ENCODE data around the gene DALRD3.
A peak's percentile ranks its signal among the peaks of the same experiment; 100 is the strongest.

Gene DALRD3

GRCh38 chr3:49034650-49035049, 16.3 kb upstream of the DALRD3 start:
- TF ChIP-seq, protein P1, sequence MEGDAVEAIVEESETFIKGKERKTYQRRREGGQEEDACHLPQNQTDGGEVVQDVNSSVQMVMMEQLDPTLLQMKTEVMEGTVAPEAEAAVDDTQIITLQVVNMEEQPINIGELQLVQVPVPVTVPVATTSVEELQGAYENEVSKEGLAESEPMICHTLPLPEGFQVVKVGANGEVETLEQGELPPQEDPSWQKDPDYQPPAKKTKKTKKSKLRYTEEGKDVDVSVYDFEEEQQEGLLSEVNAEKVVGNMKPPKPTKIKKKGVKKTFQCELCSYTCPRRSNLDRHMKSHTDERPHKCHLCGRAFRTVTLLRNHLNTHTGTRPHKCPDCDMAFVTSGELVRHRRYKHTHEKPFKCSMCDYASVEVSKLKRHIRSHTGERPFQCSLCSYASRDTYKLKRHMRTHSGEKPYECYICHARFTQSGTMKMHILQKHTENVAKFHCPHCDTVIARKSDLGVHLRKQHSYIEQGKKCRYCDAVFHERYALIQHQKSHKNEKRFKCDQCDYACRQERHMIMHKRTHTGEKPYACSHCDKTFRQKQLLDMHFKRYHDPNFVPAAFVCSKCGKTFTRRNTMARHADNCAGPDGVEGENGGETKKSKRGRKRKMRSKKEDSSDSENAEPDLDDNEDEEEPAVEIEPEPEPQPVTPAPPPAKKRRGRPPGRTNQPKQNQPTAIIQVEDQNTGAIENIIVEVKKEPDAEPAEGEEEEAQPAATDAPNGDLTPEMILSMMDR (IDR thresholded peaks at IDR 0.05; ENCODE audit: extremely low read depth, insufficient read depth, missing control alignments): no peak
- no peak for DNase-seq (ENCODE audit: low spot score)
- in situ Hi-C loops (cut with MboI; ENCODE audit: low pct_unique_long_range_greater_than_20kb, low sequenced_read_pairs, unreplicated experiment): no loop called here

GRCh38 chr3:49032646-49033304, 14.4 kb upstream of the DALRD3 start:
- TF ChIP-seq, protein P1 (IDR thresholded peaks at IDR 0.05; ENCODE audit: extremely low read depth, insufficient read depth, missing control alignments): no peak
- in situ Hi-C loops (cut with MboI; ENCODE audit: low pct_unique_long_range_greater_than_20kb, low sequenced_read_pairs, unreplicated experiment): no loop called here

GRCh38 chr3:49030321-49030720, 11.9 kb upstream of the DALRD3 start:
- in situ Hi-C loops (cut with MboI; ENCODE audit: low pct_unique_long_range_greater_than_20kb, low sequenced_read_pairs, unreplicated experiment): no loop called here
- DNase-seq (ENCODE audit: low spot score): no peak

More at GRCh38 chr3:49032646-49033304, 14.4 kb upstream of the DALRD3 start:
- DNase-seq (ENCODE audit: low spot score): no peak

GRCh38 chr3:49029563-49029884, 11.1 kb upstream of the DALRD3 start:
- TF ChIP-seq, protein P1 (IDR thresholded peaks at IDR 0.05; ENCODE audit: extremely low read depth, insufficient read depth, missing control alignments): no peak
- DNase-seq (ENCODE audit: low spot score): no peak
- in situ Hi-C loops (cut with MboI; ENCODE audit: low pct_unique_long_range_greater_than_20kb, low sequenced_read_pairs, unreplicated experiment): no loop called here

More at GRCh38 chr3:49030321-49030720, 11.9 kb upstream of the DALRD3 start:
- TF ChIP-seq, protein P1 (IDR thresholded peaks at IDR 0.05; ENCODE audit: extremely low read depth, insufficient read depth, missing control alignments): no peak

DNA sequence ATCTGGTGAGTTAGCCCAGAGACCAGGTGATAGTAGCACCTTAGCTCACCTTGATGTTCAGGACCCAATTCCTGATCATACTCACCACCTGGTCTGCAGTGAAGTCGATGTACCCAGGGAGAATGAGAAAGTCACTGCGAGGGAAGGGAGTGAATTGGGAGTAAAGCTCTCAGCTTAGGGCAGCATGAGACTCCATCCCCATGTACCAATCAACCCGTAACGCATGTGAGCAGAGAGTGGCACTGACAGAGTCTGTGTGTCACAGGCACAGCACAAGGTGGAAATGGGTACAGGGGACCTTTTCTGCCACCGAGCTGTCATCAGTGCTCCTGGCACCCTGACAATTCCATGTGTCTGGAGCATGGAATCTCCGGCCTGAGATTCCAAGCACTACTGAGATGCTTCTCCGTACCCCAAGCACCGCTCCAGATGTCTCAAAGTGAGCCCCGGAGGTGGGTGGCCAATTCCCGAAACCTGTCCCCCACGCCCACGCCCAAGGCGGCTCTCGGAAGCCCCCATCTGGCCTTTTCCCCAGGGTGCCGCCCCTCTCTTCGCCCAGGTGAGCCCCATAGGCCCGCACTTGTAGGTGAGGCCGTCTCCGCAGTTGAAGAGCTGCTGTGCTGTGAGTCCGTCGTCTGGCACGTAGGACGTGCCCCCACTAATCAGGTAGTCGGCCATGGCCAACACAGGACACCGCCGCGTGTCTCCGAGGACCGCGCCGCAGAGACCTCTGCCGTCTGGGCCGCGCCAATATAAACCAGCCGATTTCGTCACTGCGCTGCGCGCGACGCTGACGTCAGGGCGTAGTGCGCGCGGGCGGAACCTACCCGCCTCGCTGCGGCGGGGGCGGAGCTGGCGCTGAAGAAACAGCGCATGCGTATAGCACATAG, 10.5 kb upstream of the DALRD3 start, which contains the start of gene IMPDH2:
TSS of gene IMPDH2 (minus strand) at position 726 of the 890 bp plus-strand sequence. CDS start at position 678, 48 bp downstream.
- peak; percentile 88 for DNase-seq (ENCODE audit: low spot score)
- in situ Hi-C loops (cut with MboI; ENCODE audit: low pct_unique_long_range_greater_than_20kb, low sequenced_read_pairs, unreplicated experiment): no loop called here
- TF ChIP-seq, protein P1 (IDR thresholded peaks at IDR 0.05; ENCODE audit: extremely low read depth, insufficient read depth, missing control alignments): peak; percentile 23

GRCh38 chr3:49028298-49028672, 9.9 kb upstream of the DALRD3 start:
- TF ChIP-seq, protein P1 (IDR thresholded peaks at IDR 0.05; ENCODE audit: extremely low read depth, insufficient read depth, missing control alignments): no peak
- DNase-seq (ENCODE audit: low spot score): no peak
- in situ Hi-C loops (cut with MboI; ENCODE audit: low pct_unique_long_range_greater_than_20kb, low sequenced_read_pairs, unreplicated experiment): no loop called here
